Activated CD4-positive, alpha-beta memory T cell treated with anti-CD3 and anti-CD28 coated beads for 36 hours (primary cell): ENCODE measurements around the gene C2CD3. TPM values are rescaled to one million over a fixed set of nuclear protein-coding genes. Genes with fewer than 3 reads are reported as not detected.
"Not testable (repeated sequence)": the region's sequence is repeated elsewhere in the genome, so short reads cannot be mapped to it uniquely, and the experiment has no call there.

Source experiments
- CTCF ChIA-PET: fragments of 350-600 bp; sonication (Branson Sonifier 250); formaldehyde crosslinking; loops from one replicate; lab custom pipeline; 2021; ENCODE audit warnings: antibody characterized with exemption, inconsistent platforms; lab: Charles Lee
- POLR2A ChIA-PET: fragments of 350-600 bp; sonication (Branson Sonifier 250); formaldehyde crosslinking; loops from one replicate; lab custom pipeline; 2021; ENCODE audit warnings: antibody characterized with exemption; lab: Charles Lee
- DNase-seq: peaks from one replicate; pipeline ENCODE4 v3.0.0-alpha.2; 2020
- H3K27ac Mint-ChIP-seq: one replicate; pipeline ENCODE4 v1.8.0; 2021; ENCODE audit warnings: mixed read lengths
- H3K27me3 Mint-ChIP-seq: one replicate; pipeline ENCODE4 v1.8.0; 2021; ENCODE audit warnings: mixed read lengths
- H3K36me3 Mint-ChIP-seq: one replicate; pipeline ENCODE4 v1.8.0; 2021; ENCODE audit warnings: mixed read lengths
- H3K4me1 Mint-ChIP-seq: one replicate; pipeline ENCODE4 v1.8.0; 2021; ENCODE audit warnings: low read depth, mixed read lengths
- H3K4me3 Mint-ChIP-seq: one replicate; pipeline ENCODE4 v1.8.0; 2021; ENCODE audit warnings: mild to moderate bottlenecking, mixed read lengths
- H3K9me3 Mint-ChIP-seq: one replicate; pipeline ENCODE4 v1.8.0; 2021; ENCODE audit warnings: mixed read lengths
- intact Hi-C: fragments of 100-400 bp; cut with micrococcal nuclease; formaldehyde crosslinking; loops from one replicate; pipeline ENCODE4 v1.15.1; 2023
- total RNA-seq, 2 experiments: library from RNA; stranded (reverse); gene quantifications; one replicate each; pipeline ENCODE4 v1.2.3, GENCODE V29; 2021

C2CD3 gene
- total RNA-seq, 2 experiments from 2014 or later: 22.6 to 24.7 TPM

GRCh38 chr11:74100735-74101134, 70.1 kb downstream of the C2CD3 start:
- intact Hi-C loops: no loop called here
- no peaks in the 10 kb centered on the region for H3K9me3 Mint-ChIP-seq
- no peaks in the 10 kb centered on the region for H3K27me3 Mint-ChIP-seq
- H3K36me3 Mint-ChIP-seq: peaks cover 51% of the 10 kb centered on the region
- POLR2A ChIA-PET: no interaction called here
- H3K4me3 Mint-ChIP-seq: no peak overlapping the region
- H3K4me1 Mint-ChIP-seq: no peaks in the 10 kb centered on the region
- CTCF ChIA-PET: no interaction called here
- no peak for DNase-seq
- no peak overlapping the region for H3K27ac Mint-ChIP-seq

- no peaks in the 10 kb centered on the region for H3K9me3 Mint-ChIP-seq
- POLR2A ChIA-PET: no interaction called here
- H3K27me3 Mint-ChIP-seq: no peaks in the 10 kb centered on the region
- H3K27ac Mint-ChIP-seq: no peak overlapping the region
- H3K4me1 Mint-ChIP-seq: no peaks in the 10 kb centered on the region
- no peak overlapping the region for H3K4me3 Mint-ChIP-seq
- no peak for DNase-seq
- intact Hi-C loops: no loop called here
- H3K36me3 Mint-ChIP-seq: peaks cover 48% of the 10 kb centered on the region
- CTCF ChIA-PET: no interaction called here
Observed at GRCh38 chr11:74100231-74100630, 70.6 kb downstream of the C2CD3 start.

DNA sequence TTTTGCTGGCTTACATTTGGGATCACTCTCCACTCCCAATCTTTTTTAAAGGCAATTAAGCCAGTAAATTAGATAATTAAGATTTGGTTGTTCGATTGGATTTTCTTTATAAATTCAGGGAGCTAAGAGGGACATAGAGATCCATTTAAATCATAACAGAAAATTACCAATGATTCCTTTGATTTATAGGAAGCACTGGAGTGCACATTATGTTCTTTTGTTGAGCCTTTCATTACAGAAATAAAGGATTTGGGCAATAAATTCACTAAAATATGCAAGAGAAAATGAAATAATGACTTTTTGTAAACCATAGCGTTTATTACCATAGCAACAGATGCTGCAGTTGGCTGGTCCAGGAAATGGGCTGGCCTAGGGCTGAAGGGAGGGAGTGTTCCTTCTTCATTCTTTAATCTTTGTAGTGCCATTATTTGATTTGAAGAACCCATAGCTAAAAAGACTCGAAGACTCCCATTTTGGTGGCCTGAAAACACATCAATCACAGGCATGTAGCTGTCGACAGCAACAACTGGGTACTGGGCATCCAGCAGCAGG, 73.0 kb downstream of the C2CD3 start:
- POLR2A ChIA-PET: no interaction called here
- DNase-seq: no peak
- Mint-ChIP-seq H3K36me3 (peaks cover 45% of the 10 kb centered on the region), H3K27ac (no peak overlapping the region), H3K27me3 (no peaks in the 10 kb centered on the region), H3K9me3 (no peaks in the 10 kb centered on the region), H3K4me3 (no peak overlapping the region), H3K4me1 (no peaks in the 10 kb centered on the region)
- CTCF ChIA-PET: interaction anchor here (0.9 kb wide), 1 partner anchor 134 kb away, joined by 3 read pairs; no protein-coding TSS in a partner anchor
- intact Hi-C loops: no loop called here

DNA sequence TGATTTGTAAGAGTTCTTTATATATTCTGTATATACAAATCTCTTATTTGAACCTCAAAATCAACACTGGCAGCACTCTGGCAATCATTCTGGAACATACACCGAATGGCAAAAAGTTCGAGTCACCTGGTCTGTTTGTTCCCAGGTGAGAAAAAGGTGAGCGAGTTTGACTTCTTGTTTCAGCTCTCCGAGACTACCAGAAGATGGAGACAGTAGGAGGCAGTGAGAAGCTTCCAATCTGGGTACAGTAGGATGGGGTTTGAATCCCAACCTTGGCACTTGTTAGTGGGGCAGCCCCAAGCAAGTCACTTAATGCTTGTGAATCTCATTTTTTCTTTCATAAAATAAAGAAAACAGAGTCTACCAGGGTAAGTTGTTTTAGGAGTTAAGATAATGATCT, 76.4 kb downstream of the C2CD3 start:
- Mint-ChIP-seq H3K36me3 (peaks cover 31% of the 10 kb centered on the region), H3K27me3 (no peaks in the 10 kb centered on the region), H3K4me3 (no peak overlapping the region), H3K27ac (no peak overlapping the region), H3K4me1 (no peaks in the 10 kb centered on the region), H3K9me3 (no peaks in the 10 kb centered on the region)
- ChIA-PET POLR2A (no interaction called here), CTCF (no interaction called here)
- intact Hi-C loops: no loop called here
- no peak for DNase-seq

DNA sequence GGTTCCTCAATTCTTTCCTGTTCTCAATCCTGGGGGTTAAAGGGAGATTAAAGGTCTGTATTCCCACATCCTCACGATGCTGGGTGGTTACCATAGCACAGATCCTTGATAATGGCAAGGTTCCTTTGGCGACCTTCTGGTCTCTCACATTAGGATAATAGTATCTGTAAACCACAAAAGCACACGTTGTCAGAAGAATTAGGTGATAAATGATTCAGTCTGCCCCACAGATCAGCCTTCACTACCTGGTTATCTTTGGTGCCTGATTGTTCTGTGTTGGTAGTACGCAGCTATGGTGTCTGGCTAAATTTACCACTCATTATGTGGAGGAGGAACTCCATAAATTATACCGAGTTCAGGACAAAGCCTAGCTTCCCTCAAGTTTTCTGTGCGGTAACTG, 78.4 kb downstream of the C2CD3 start:
- Mint-ChIP-seq H3K9me3 (no peaks in the 10 kb centered on the region), H3K27ac (no peak overlapping the region), H3K27me3 (no peaks in the 10 kb centered on the region), H3K36me3 (peaks cover 18% of the 10 kb centered on the region), H3K4me1 (no peaks in the 10 kb centered on the region), H3K4me3 (no peak overlapping the region)
- CTCF ChIA-PET: no interaction called here
- intact Hi-C loops: no loop called here
- POLR2A ChIA-PET: no interaction called here
- DNase-seq: no peak

GRCh38 chr11:74091549-74091948, 79.3 kb downstream of the C2CD3 start:
- no peaks in the 10 kb centered on the region for H3K27me3 Mint-ChIP-seq
- H3K36me3 Mint-ChIP-seq: peaks cover 17% of the 10 kb centered on the region
- no peaks in the 10 kb centered on the region for H3K9me3 Mint-ChIP-seq
- peaks cover under 1% of the 10 kb centered on the region for H3K4me1 Mint-ChIP-seq
- no peak for DNase-seq
- no peak overlapping the region for H3K27ac Mint-ChIP-seq
- ChIA-PET POLR2A (no interaction called here), CTCF (interaction anchor here (3.3 kb wide), 1 partner anchor 127 kb away, joined by 13 read pairs; no protein-coding TSS in a partner anchor)
- H3K4me3 Mint-ChIP-seq: no peak overlapping the region
- intact Hi-C loops: no loop called here

DNA sequence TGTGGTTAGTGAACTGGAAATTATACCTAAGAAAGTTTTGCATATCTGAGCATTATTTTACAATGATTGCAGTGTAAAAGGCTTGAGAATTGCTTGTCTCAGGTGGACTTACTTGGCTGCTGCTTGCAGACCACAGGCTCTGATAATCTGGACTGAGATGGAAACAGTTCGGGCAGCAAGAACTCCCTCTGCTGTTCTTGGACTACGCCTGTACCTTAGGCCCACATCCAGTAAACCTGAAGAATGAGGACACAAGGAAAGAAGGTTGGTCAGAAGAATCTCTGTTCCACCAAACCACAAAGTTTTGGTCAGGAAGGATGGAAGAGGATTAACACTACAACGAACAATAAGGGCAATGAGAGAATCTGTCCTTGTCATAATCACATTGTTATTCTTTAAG, 80.1 kb downstream of the C2CD3 start:
- intact Hi-C loops: loop anchor here (1.0 kb wide), 1 partner anchor 126 kb away; no protein-coding TSS in a partner anchor
- Mint-ChIP-seq H3K9me3 (no peaks in the 10 kb centered on the region), H3K27ac (no peak overlapping the region), H3K4me3 (no peak overlapping the region), H3K36me3 (peaks cover 19% of the 10 kb centered on the region), H3K27me3 (no peaks in the 10 kb centered on the region), H3K4me1 (peaks cover 5% of the 10 kb centered on the region)
- ChIA-PET POLR2A (no interaction called here), CTCF (interaction anchor here (1.3 to 3.3 kb wide), 3 partner anchors 16 to 127 kb away, joined by 3 to 13 read pairs (median 3); no protein-coding TSS in a partner anchor)
- DNase-seq: no peak

DNA sequence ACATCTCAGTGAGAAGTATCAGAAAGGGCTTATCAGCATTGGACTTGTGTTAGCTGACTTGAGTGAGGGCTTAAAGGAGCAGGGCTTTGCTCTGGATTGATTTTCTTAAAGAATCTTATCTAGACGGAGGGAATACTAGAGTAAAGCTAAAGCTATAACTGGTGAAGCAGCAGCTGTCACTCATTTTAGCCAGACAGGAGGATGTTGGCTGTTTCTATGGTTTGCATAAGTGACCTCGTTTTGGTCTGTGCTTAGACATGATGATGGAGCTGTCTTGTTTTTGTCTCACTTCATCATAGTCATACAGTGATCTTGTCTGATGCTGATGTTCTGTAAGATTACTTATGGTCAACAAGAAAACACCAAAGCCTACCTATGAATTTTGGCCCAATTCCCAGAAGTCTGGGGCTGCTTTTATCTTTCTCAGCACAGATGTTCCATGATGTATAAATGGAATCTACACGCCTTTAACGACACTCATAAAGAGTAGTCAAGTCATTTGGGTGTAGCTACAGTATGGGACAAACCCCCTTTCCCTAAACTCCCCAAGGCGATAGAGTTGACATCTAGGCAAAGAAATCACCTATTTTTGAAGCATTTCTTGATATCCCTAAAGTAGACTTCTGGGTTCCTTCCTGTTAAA, 84.4 kb downstream of the C2CD3 start:
- peak overlapping the region; percentile 40 for H3K27ac Mint-ChIP-seq
- ChIA-PET POLR2A (interaction anchor here (0.8 to 1.5 kb wide), 4 partner anchors 84 to 106 kb away, joined by 3 to 6 read pairs (median 4); partner anchors contain the start of gene UCP2), CTCF (no interaction called here)
- peaks cover 9% of the 10 kb centered on the region for H3K4me1 Mint-ChIP-seq
- H3K36me3 Mint-ChIP-seq: peaks cover 39% of the 10 kb centered on the region
- no peaks in the 10 kb centered on the region for H3K27me3 Mint-ChIP-seq
- H3K4me3 Mint-ChIP-seq: no peak overlapping the region
- intact Hi-C loops: loop anchor here (5.0 kb wide), 1 partner anchor 59 kb away; no protein-coding TSS in a partner anchor
- DNase-seq: no peak
- no peaks in the 10 kb centered on the region for H3K9me3 Mint-ChIP-seq

GRCh38 chr11:74085542-74085892, 85.3 kb downstream of the C2CD3 start:
- Mint-ChIP-seq H3K36me3 (peaks cover 40% of the 10 kb centered on the region), H3K4me3 (no peak overlapping the region), H3K4me1 (peaks cover 9% of the 10 kb centered on the region), H3K27ac (peak overlapping the region; percentile 34), H3K9me3 (no peaks in the 10 kb centered on the region), H3K27me3 (no peaks in the 10 kb centered on the region)
- no peak for DNase-seq
- intact Hi-C loops: loop anchor here (5.0 kb wide), 1 partner anchor 58 kb away; no protein-coding TSS in a partner anchor
- POLR2A ChIA-PET: interaction anchor here (0.9 to 1.5 kb wide), 2 partner anchors 104 to 105 kb away, joined by 4 to 6 read pairs; partner anchors contain the start of gene UCP2
- CTCF ChIA-PET: no interaction called here

GRCh38 chr11:74084796-74085541, 85.8 kb downstream of the C2CD3 start:
- intact Hi-C loops: loop anchor here (5.0 kb wide), 1 partner anchor 58 kb away; no protein-coding TSS in a partner anchor
- Mint-ChIP-seq H3K27me3 (no peaks in the 10 kb centered on the region), H3K9me3 (no peaks in the 10 kb centered on the region), H3K4me1 (peaks cover 9% of the 10 kb centered on the region), H3K4me3 (no peak overlapping the region), H3K36me3 (peaks cover 40% of the 10 kb centered on the region), H3K27ac (no peak overlapping the region)
- ChIA-PET POLR2A (interaction anchor here (0.6 kb wide), 1 partner anchor 103 kb away, joined by 3 read pairs; no protein-coding TSS in a partner anchor), CTCF (no interaction called here)
- DNase-seq: no peak

DNA sequence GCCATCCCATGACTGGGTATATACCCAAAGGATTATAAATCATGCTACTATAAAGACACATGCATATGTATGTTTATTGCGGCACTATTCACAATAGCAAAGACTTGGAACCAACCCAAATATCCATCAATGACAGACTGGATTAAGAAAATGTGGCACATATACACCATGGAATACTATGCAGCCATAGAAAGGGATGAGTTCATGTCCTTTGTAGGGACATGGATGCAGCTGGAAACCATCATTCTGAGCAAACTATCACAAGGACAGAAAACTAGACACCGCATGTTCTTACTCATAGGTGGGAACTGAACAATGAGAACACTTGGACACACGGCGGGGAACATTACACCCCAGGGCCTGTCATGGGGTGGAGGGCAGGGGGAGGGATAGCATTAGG, 86.9 kb downstream of the C2CD3 start:
- H3K4me1 Mint-ChIP-seq, H3K4me3 Mint-ChIP-seq, DNase-seq, H3K27ac Mint-ChIP-seq, intact Hi-C loops, POLR2A ChIA-PET, H3K27me3 Mint-ChIP-seq, H3K9me3 Mint-ChIP-seq, CTCF ChIA-PET: not testable (repeated sequence)
- H3K36me3 Mint-ChIP-seq: peaks cover 40% of the 10 kb centered on the region

DNA sequence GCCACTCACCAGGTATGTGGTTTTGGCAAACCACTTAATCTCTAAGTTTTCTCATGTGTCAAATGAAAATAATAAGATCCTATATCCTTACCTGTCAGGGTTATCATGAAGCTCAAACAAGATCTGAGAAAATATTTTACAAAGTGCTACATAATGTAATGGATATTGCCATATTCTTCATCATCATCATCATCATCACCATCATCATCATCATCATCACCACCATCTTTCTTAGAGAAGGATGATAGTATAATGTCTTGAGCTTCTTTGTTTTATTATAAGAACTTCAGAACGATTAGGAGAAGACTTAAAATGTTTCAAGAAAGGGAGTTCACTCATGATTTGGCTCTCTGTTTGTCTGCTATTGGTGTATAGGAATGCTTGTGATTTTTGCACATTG, 89.4 kb downstream of the C2CD3 start:
- no peak overlapping the region for H3K27ac Mint-ChIP-seq

More for the DNA sequence above, 89.4 kb downstream of the C2CD3 start:
- Mint-ChIP-seq H3K27me3 (no peaks in the 10 kb centered on the region), H3K4me1 (peaks cover 8% of the 10 kb centered on the region), H3K9me3 (no peaks in the 10 kb centered on the region), H3K4me3 (no peak overlapping the region), H3K36me3 (peaks cover 55% of the 10 kb centered on the region)
- intact Hi-C loops: no loop called here
- no peak for DNase-seq
- ChIA-PET CTCF (no interaction called here), POLR2A (no interaction called here)
